Peyer's patch (tissue), 4 donors: ENCODE results near the gene ZNF76. TPM values are rescaled to one million over a fixed set of nuclear protein-coding genes. Genes with fewer than 3 reads are reported as not detected.

ENCODE experiments used
- DNase-seq, 3 donors: peaks; one replicate each; pipeline ENCODE4 v3.0.0-alpha.2; 2017 to 2019
- H3K27ac ChIP-seq, 4 donors: fragments of 200-600 bp; sonication (generic); one replicate each; pipeline ENCODE4 v1.5.1; 2016 to 2019
- H3K27me3 ChIP-seq, 2 donors: fragments of 200-600 bp; sonication (generic); one replicate each; pipeline ENCODE4 v1.5.1; 2019
- H3K36me3 ChIP-seq, 3 donors: fragments of 200-600 bp; sonication (generic); one replicate each; pipeline ENCODE4 v1.5.1; 2016 to 2019
- H3K4me1 ChIP-seq, 4 donors: fragments of 200-600 bp; sonication (generic); one replicate each; pipeline ENCODE4 v1.5.1; 2016 to 2019
- H3K4me3 ChIP-seq, 4 donors: fragments of 200-600 bp; sonication (generic); 1 replicate in 3 of 4; 2 replicates in 1 of 4; pipeline ENCODE4 v1.5.1; 2016 to 2019; ENCODE audit warnings: mild to moderate bottlenecking in 1 of 4
- H3K9me3 ChIP-seq, 4 donors: fragments of 200-600 bp; sonication (generic); one replicate each; pipeline ENCODE4 v1.5.1; 2016 to 2019; ENCODE audit warnings: mild to moderate bottlenecking in 1 of 4
- CTCF ChIP-seq, 6 experiments: fragments of 450-650 bp in 4 of 6; fragments of 200-600 bp in 2 of 6; sonication (generic) in 1 of 6; IDR thresholded peaks; one replicate each; pipeline ENCODE4 v1.5.1; 2017 to 2019; ENCODE audit warnings: antibody characterized with exemption in 6 of 6, mild to moderate bottlenecking in 3 of 6, moderate library complexity in 1 of 6
- POLR2A ChIP-seq, 2 donors: fragments of 450-650 bp; IDR thresholded peaks; one replicate each; pipeline ENCODE4 v1.5.1; 2017; ENCODE audit warnings: antibody characterized with exemption in 2 of 2, mild to moderate bottlenecking in 2 of 2, moderate library complexity in 2 of 2
- total RNA-seq, 4 donors: library from RNA; depleted of rRNA; stranded (reverse); fragments of >200 nt; gene quantifications; one replicate each; pipeline ENCODE4 v1.1.0, GENCODE V29; 2016

Gene ZNF76
- total RNA-seq, 4 donors from 2014 or later, result 26.3 to 182 (median 54.8) TPM

GRCh38 chr6:35273822-35274559 lies 14.5 kb downstream of the ZNF76 start:
- no peak overlapping the region for H3K4me3 ChIP-seq
- peaks cover 0 to 10% (median 0%) of the 10 kb centered on the region in 4 donors for H3K4me1 ChIP-seq

DNA sequence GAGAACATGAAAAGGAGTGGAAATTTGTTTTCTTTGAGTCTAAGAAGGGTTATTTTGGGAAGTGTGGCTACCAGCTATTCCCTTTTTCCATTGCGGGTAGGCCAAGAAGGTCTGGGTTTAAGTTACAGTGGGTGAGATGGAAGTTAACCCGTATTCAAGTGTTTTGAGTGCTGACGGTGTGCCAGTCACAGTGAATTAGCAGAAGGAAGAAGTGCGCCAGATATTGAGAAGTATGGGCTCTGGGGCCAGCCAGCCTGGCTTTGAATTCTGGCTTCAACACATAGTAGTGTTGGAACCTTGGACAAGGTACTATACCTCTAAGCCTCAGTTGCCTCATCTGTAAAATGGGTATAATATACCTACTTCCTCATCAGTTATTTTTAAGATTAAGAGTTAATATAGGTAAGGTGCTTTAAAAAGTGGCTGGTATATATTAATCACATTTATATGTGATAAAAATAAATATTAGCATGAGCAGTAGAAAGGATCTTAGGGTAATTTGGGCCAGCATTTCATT lies 16.3 kb downstream of the ZNF76 start:
- no peak for DNase-seq
- no peak for TF ChIP-seq POLR2A (IDR thresholded peaks at IDR 0.05)
- TF ChIP-seq CTCF (IDR thresholded peaks at IDR 0.05), result no peak
- H3K4me3 ChIP-seq, result no peak overlapping the region
- no peaks in the 10 kb centered on the region for H3K36me3 ChIP-seq
- peaks cover 0 to 10% (median 0%) of the 10 kb centered on the region in 4 donors for H3K4me1 ChIP-seq
- H3K9me3 ChIP-seq, result no peaks in the 10 kb centered on the region
- H3K27me3 ChIP-seq, result no peaks in the 10 kb centered on the region
- no peak overlapping the region for H3K27ac ChIP-seq

More at GRCh38 chr6:35273822-35274559, 14.5 kb downstream of the ZNF76 start:
- TF ChIP-seq CTCF (IDR thresholded peaks at IDR 0.05), result no peak
- no peak for TF ChIP-seq POLR2A (IDR thresholded peaks at IDR 0.05)
- no peaks in the 10 kb centered on the region for H3K9me3 ChIP-seq
- H3K27ac ChIP-seq, result no peak overlapping the region
- H3K27me3 ChIP-seq, result no peaks in the 10 kb centered on the region
- H3K36me3 ChIP-seq, result no peaks in the 10 kb centered on the region
- DNase-seq, result no peak

DNA sequence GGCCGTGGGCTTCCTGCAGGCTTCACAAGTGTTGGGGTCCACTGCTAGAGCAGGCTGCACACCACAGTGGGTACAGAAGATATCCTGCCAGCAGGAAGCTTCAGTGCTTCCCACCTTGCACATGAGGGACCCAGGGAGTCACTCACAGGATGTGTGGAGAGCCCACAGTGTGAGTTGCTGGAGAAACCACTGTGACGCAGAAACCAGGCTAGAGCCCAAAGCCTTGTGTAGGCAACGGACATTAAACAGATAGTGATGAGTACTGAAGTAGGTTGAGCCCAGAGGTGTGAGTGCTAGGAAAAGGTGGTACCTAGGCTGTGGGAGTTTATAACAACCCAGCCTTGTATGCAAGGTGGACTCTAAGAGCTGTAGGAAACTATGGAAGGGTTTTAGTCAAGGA lies 19.2 kb downstream of the ZNF76 start:
- Histone ChIP-seq H3K27ac (no peak overlapping the region), H3K36me3 (peaks cover 0 to 27% (median 0%) of the 10 kb centered on the region in 3 donors), H3K4me3 (no peak overlapping the region), H3K9me3 (no peaks in the 10 kb centered on the region), H3K27me3 (no peaks in the 10 kb centered on the region), H3K4me1 (peaks cover 0 to 10% (median 0%) of the 10 kb centered on the region in 4 donors)
- no peak for DNase-seq
- TF ChIP-seq CTCF (IDR thresholded peaks at IDR 0.05), result no peak
- no peak for TF ChIP-seq POLR2A (IDR thresholded peaks at IDR 0.05)

DNA sequence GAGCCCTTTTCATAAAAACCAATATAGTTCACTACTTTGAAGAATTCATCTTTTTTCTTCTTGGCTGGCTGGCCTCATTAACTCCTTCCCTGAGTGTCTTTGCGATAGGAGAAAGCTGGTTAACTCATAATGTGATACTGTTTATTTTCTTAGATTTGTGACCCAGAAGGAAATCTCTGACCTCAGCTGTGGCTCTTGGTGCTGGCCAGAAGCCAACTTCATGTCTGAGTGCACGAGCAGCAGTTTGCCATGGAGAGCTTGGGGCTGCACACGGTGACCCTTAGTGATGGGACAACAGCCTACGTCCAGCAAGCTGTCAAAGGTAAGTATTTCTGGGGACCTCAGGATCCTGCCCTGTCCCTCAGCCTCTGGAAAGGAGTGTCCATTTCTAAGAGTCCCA lies 21.4 kb downstream of the ZNF76 start:
- Histone ChIP-seq H3K27me3 (no peaks in the 10 kb centered on the region), H3K9me3 (no peaks in the 10 kb centered on the region), H3K4me1 (peaks cover 0 to under 1% (median 0%) of the 10 kb centered on the region in 4 donors), H3K36me3 (peaks cover 0 to 47% (median 0%) of the 10 kb centered on the region in 3 donors), H3K27ac (no peak overlapping the region), H3K4me3 (no peak overlapping the region)
- DNase-seq, result no peak
- TF ChIP-seq CTCF (IDR thresholded peaks at IDR 0.05), result no peak
- no peak for TF ChIP-seq POLR2A (IDR thresholded peaks at IDR 0.05)

DNA sequence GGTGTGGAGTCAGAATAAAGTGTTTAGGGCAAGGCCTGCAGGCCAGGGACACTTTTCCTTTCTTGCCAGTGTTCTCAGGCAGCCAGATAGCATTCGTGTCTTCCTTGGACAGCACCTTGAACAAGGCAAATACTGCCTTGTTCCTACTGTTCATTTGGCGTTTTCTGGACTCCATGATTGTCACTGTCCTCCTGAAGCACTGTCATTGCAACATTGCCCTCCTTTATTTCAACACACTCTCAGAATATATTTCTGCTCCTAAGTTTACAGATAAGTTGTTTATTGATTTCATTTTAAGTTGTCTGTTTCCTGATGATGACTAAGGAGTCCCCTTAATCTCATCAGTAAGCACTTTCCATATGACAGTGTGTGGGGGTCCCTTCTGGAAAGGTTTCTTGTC lies 22.9 kb downstream of the ZNF76 start:
- H3K9me3 ChIP-seq, result no peaks in the 10 kb centered on the region
- peaks cover 0 to 63% (median 0%) of the 10 kb centered on the region in 3 donors for H3K36me3 ChIP-seq
- DNase-seq, result no peak
- no peaks in the 10 kb centered on the region for H3K4me1 ChIP-seq
- H3K27me3 ChIP-seq, result no peaks in the 10 kb centered on the region
- H3K4me3 ChIP-seq, result no peak overlapping the region
- no peak overlapping the region for H3K27ac ChIP-seq
- TF ChIP-seq POLR2A (IDR thresholded peaks at IDR 0.05) (no peak), CTCF (IDR thresholded peaks at IDR 0.05) (no peak)
